SK-N-SH treated with all-trans-retinoic acid at 6 μM for 48 hours (cell line): ENCODE results near the gene PRELID3B.

ENCODE experiments used
- ATAC-seq: fragments of 200-7000 bp; cut with Tn5 transposase; 3 replicates; pipeline ENCODE4 v1.9.1; 2020; ENCODE audit warnings: mild to moderate bottlenecking, moderate library complexity
- ARNTL ChIP-seq: fragments of 450-650 bp; formaldehyde crosslinking; IDR thresholded peaks from 2 replicates; pipeline ENCODE4 v1.5.0; 2020; ENCODE audit warnings: low read depth, mild to moderate bottlenecking, moderate library complexity, borderline replicate concordance
- BACH2 ChIP-seq: fragments of 250-450 bp; sonication (Bioruptor Pico); IDR thresholded peaks from 2 replicates; pipeline ENCODE4 v1.9.0; 2021; ENCODE audit warnings: mild to moderate bottlenecking, borderline replicate concordance
- CSDC2 ChIP-seq: fragments of 250-450 bp; sonication (Bioruptor Pico); IDR thresholded peaks from 2 replicates; pipeline ENCODE4 v1.5.0; 2020; ENCODE audit warnings: mild to moderate bottlenecking, moderate library complexity
- ESRRG ChIP-seq: fragments of 250-450 bp; sonication (Bioruptor Pico); IDR thresholded peaks from 2 replicates; pipeline ENCODE4 v1.6.1; 2021; ENCODE audit warnings: mild to moderate bottlenecking
- GLIS3 ChIP-seq: fragments of 250-450 bp; sonication (Bioruptor Pico); IDR thresholded peaks from 2 replicates; pipeline ENCODE4 v1.5.0; 2020; ENCODE audit warnings: mild to moderate bottlenecking, moderate library complexity
- ISL1 ChIP-seq: fragments of 250-450 bp; sonication (Bioruptor Pico); IDR thresholded peaks from 2 replicates; pipeline ENCODE4 v2.1.2; 2022; ENCODE audit warnings: mild to moderate bottlenecking, moderate library complexity
- OSR1 ChIP-seq: fragments of 250-450 bp; sonication (Bioruptor Pico); IDR thresholded peaks from 2 replicates; pipeline ENCODE4 v1.8.0; 2022; ENCODE audit warnings: moderate library complexity, mild to moderate bottlenecking, inconsistent platforms
- PPARA ChIP-seq: fragments of 250-450 bp; sonication (Bioruptor Pico); IDR thresholded peaks from 2 replicates; pipeline ENCODE4 v1.5.0; 2020; ENCODE audit warnings: mild to moderate bottlenecking, borderline replicate concordance
- RARB ChIP-seq: fragments of 250-450 bp; sonication (Bioruptor Pico); IDR thresholded peaks from 2 replicates; pipeline ENCODE4 v1.8.0; 2021; ENCODE audit warnings: mild to moderate bottlenecking, moderate library complexity
- SNAI2 ChIP-seq: fragments of 250-450 bp; sonication (Bioruptor Pico); IDR thresholded peaks from 2 replicates; pipeline ENCODE4 v1.5.0; 2020; ENCODE audit warnings: mild to moderate bottlenecking, moderate library complexity
- TCF4 ChIP-seq: fragments of 250-450 bp; sonication (Bioruptor Pico); IDR thresholded peaks from 2 replicates; pipeline ENCODE4 v1.8.0; 2021; ENCODE audit warnings: mild to moderate bottlenecking, moderate library complexity, borderline replicate concordance
- TOX ChIP-seq: fragments of 250-450 bp; sonication (Bioruptor Pico); IDR thresholded peaks from 2 replicates; pipeline ENCODE4 v1.8.0; 2021; ENCODE audit warnings: mild to moderate bottlenecking, moderate library complexity, borderline replicate concordance
- ZC3H10 ChIP-seq: fragments of 250-450 bp; sonication (Bioruptor Pico); IDR thresholded peaks from 2 replicates; pipeline ENCODE4 v1.5.1; 2021; ENCODE audit warnings: mild to moderate bottlenecking, moderate library complexity
- ZFP3 ChIP-seq: fragments of 250-450 bp; sonication (Bioruptor Pico); IDR thresholded peaks from 2 replicates; pipeline ENCODE4 v1.5.0; 2020; ENCODE audit warnings: mild to moderate bottlenecking, moderate library complexity
- ZFP30 ChIP-seq: fragments of 450-650 bp; formaldehyde crosslinking; IDR thresholded peaks from 2 replicates; pipeline ENCODE4 v1.5.0; 2022; ENCODE audit warnings: mild to moderate bottlenecking, moderate library complexity
- ZNF565 ChIP-seq: fragments of 450-650 bp; formaldehyde crosslinking; conservative IDR thresholded peaks from 2 replicates; pipeline ENCODE4 v1.5.0; 2020; ENCODE audit warnings: low read depth, mild to moderate bottlenecking, moderate library complexity
- ZNF70 ChIP-seq: fragments of 450-650 bp; formaldehyde crosslinking; IDR thresholded peaks from 2 replicates; pipeline ENCODE4 v1.5.0; 2020; ENCODE audit warnings: mild to moderate bottlenecking, moderate library complexity
- ZNF8 ChIP-seq: fragments of 450-650 bp; formaldehyde crosslinking; IDR thresholded peaks from 2 replicates; pipeline ENCODE4 v1.5.0; 2020; ENCODE audit warnings: mild to moderate bottlenecking, moderate library complexity
- TF ChIP-seq, protein P1 (sequence below): fragments of 250-450 bp; sonication (Bioruptor Pico); IDR thresholded peaks from 2 replicates; pipeline ENCODE4 v1.8.0; 2021; ENCODE audit warnings: low read depth, mild to moderate bottlenecking, moderate library complexity, borderline replicate concordance
- TF ChIP-seq, protein P2 (sequence below): fragments of 250-450 bp; sonication (Bioruptor Pico); IDR thresholded peaks from 2 replicates; pipeline ENCODE4 v1.5.0; 2020; ENCODE audit warnings: mild to moderate bottlenecking, moderate library complexity
- TF ChIP-seq, protein P3 (sequence below): fragments of 250-450 bp; sonication (Bioruptor Pico); IDR thresholded peaks from 2 replicates; pipeline ENCODE4 v1.8.0; 2020; ENCODE audit warnings: mild to moderate bottlenecking, moderate library complexity, borderline replicate concordance
- TF ChIP-seq, protein P4 (sequence below): fragments of 250-450 bp; sonication (Bioruptor Pico); IDR thresholded peaks from 2 replicates; pipeline ENCODE4 v1.5.1; 2020; ENCODE audit warnings: low read depth, mild to moderate bottlenecking, moderate library complexity
- TF ChIP-seq, protein P5 (sequence below): fragments of 250-450 bp; sonication (Bioruptor Pico); IDR thresholded peaks from 2 replicates; pipeline ENCODE4 v1.5.1; 2021; ENCODE audit warnings: mild to moderate bottlenecking, moderate library complexity

The PRELID3B gene

DNA sequence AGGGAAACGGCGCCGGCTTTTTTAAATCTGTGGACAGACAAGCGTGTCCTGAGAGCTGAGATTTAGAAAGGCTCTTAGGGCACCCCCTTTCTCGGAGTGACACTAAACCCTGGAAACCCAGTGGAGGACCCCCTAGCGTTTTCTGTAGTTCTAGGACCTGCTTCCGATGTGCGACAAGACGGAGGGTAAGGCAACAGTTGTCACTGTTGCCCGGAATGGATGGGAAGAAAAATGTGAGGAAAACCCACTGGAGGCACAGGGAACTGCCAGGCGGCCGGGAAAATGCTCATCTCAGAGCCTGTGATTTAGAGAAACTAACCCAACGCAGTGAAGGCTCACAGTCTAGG, 9.9 kb downstream of the PRELID3B start:
- TF ChIP-seq, protein P1, sequence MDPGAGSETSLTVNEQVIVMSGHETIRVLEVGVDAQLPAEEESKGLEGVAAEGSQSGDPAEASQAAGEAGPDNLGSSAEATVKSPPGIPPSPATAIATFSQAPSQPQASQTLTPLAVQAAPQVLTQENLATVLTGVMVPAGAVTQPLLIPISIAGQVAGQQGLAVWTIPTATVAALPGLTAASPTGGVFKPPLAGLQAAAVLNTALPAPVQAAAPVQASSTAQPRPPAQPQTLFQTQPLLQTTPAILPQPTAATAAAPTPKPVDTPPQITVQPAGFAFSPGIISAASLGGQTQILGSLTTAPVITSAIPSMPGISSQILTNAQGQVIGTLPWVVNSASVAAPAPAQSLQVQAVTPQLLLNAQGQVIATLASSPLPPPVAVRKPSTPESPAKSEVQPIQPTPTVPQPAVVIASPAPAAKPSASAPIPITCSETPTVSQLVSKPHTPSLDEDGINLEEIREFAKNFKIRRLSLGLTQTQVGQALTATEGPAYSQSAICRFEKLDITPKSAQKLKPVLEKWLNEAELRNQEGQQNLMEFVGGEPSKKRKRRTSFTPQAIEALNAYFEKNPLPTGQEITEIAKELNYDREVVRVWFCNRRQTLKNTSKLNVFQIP (CRISPR knock-in tag), result no peak
- TF ChIP-seq OSR1 (CRISPR knock-in tag) (no peak), TOX (CRISPR knock-in tag) (no peak), PPARA (CRISPR knock-in tag) (no peak), TCF4 (no peak), ARNTL (CRISPR knock-in tag) (no peak), ISL1 (CRISPR knock-in tag) (no peak), ESRRG (CRISPR knock-in tag) (no peak), BACH2 (CRISPR knock-in tag) (no peak), ZNF8 (CRISPR knock-in tag) (no peak), SNAI2 (CRISPR knock-in tag) (no peak), ZFP3 (no peak), GLIS3 (CRISPR knock-in tag) (no peak), ZC3H10 (CRISPR knock-in tag) (no peak), ZFP30 (CRISPR knock-in tag) (no peak)
- TF ChIP-seq, protein P2, sequence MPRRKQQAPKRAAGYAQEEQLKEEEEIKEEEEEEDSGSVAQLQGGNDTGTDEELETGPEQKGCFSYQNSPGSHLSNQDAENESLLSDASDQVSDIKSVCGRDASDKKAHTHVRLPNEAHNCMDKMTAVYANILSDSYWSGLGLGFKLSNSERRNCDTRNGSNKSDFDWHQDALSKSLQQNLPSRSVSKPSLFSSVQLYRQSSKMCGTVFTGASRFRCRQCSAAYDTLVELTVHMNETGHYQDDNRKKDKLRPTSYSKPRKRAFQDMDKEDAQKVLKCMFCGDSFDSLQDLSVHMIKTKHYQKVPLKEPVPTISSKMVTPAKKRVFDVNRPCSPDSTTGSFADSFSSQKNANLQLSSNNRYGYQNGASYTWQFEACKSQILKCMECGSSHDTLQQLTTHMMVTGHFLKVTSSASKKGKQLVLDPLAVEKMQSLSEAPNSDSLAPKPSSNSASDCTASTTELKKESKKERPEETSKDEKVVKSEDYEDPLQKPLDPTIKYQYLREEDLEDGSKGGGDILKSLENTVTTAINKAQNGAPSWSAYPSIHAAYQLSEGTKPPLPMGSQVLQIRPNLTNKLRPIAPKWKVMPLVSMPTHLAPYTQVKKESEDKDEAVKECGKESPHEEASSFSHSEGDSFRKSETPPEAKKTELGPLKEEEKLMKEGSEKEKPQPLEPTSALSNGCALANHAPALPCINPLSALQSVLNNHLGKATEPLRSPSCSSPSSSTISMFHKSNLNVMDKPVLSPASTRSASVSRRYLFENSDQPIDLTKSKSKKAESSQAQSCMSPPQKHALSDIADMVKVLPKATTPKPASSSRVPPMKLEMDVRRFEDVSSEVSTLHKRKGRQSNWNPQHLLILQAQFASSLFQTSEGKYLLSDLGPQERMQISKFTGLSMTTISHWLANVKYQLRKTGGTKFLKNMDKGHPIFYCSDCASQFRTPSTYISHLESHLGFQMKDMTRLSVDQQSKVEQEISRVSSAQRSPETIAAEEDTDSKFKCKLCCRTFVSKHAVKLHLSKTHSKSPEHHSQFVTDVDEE (CRISPR knock-in tag), result no peak
- TF ChIP-seq, protein P3, sequence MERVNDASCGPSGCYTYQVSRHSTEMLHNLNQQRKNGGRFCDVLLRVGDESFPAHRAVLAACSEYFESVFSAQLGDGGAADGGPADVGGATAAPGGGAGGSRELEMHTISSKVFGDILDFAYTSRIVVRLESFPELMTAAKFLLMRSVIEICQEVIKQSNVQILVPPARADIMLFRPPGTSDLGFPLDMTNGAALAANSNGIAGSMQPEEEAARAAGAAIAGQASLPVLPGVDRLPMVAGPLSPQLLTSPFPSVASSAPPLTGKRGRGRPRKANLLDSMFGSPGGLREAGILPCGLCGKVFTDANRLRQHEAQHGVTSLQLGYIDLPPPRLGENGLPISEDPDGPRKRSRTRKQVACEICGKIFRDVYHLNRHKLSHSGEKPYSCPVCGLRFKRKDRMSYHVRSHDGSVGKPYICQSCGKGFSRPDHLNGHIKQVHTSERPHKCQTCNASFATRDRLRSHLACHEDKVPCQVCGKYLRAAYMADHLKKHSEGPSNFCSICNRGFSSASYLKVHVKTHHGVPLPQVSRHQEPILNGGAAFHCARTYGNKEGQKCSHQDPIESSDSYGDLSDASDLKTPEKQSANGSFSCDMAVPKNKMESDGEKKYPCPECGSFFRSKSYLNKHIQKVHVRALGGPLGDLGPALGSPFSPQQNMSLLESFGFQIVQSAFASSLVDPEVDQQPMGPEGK (CRISPR knock-in tag), result no peak
- TF ChIP-seq, protein P4, sequence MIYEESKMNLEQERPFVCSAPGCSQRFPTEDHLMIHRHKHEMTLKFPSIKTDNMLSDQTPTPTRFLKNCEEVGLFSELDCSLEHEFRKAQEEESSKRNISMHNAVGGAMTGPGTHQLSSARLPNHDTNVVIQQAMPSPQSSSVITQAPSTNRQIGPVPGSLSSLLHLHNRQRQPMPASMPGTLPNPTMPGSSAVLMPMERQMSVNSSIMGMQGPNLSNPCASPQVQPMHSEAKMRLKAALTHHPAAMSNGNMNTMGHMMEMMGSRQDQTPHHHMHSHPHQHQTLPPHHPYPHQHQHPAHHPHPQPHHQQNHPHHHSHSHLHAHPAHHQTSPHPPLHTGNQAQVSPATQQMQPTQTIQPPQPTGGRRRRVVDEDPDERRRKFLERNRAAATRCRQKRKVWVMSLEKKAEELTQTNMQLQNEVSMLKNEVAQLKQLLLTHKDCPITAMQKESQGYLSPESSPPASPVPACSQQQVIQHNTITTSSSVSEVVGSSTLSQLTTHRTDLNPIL (CRISPR knock-in tag), result no peak
- TF ChIP-seq, protein P5, sequence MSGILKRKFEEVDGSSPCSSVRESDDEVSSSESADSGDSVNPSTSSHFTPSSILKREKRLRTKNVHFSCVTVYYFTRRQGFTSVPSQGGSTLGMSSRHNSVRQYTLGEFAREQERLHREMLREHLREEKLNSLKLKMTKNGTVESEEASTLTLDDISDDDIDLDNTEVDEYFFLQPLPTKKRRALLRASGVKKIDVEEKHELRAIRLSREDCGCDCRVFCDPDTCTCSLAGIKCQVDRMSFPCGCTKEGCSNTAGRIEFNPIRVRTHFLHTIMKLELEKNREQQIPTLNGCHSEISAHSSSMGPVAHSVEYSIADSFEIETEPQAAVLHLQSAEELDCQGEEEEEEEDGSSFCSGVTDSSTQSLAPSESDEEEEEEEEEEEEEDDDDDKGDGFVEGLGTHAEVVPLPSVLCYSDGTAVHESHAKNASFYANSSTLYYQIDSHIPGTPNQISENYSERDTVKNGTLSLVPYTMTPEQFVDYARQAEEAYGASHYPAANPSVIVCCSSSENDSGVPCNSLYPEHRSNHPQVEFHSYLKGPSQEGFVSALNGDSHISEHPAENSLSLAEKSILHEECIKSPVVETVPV, result no peak
- TF ChIP-seq, all 23 proteins: peak for 0
- peak; percentile 68 for ATAC-seq

DNA sequence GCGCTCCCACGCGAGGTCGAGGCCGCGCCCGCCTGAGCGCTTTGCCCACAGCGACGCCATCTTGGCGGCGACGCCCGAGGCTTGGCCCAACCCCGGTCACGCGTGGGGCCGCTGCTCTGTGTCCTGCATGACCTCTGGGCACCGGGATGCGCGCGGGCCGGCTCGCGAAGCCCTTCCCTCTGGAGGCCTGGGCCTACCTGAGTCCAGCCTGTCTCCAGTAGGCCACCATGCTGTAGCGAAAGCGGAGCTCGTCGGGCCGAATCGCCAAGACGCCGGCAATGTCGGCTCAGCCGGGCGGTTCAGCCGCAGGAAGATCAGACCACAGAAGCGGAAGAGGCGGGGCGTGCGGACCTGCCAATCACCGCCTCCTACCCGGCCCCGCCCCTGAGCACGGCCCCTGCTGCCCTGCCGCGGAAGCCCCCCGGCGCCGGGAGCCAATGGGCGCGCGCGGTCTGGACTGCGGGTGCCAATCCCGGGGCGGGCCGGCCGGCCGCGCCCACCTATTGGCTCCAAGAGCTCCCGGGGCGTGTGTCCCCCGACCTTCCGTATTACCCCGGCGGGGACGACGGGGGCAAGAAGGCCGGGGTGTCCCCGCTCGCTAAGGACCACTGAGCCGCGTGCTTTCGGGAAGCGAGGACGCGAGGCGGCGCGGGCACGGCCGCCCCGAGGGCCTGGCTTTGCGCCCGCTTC, 10.4 kb downstream of the PRELID3B start, which contains the start of gene ATP5F1E:
ATP5F1E (minus strand) TSS at position 313 of the 690 bp plus-strand sequence; CDS start at position 229, 84 bp downstream.
- peak; percentile 99 for ATAC-seq
- TF ChIP-seq ZNF70 (CRISPR knock-in tag), result no peak
- no peak for TF ChIP-seq ZC3H10 (CRISPR knock-in tag)
- no peak for TF ChIP-seq TOX (CRISPR knock-in tag)
- TF ChIP-seq PPARA (CRISPR knock-in tag), result no peak
- no peak for TF ChIP-seq BACH2 (CRISPR knock-in tag)
- TF ChIP-seq RARB (CRISPR knock-in tag), result no peak
- TF ChIP-seq OSR1 (CRISPR knock-in tag), result no peak
- TF ChIP-seq, protein P1 (CRISPR knock-in tag), result no peak
- TF ChIP-seq ZNF8 (CRISPR knock-in tag), result no peak
- TF ChIP-seq ARNTL (CRISPR knock-in tag), result no peak
- peak; percentile 66; the same call in 1 of the 2 replicates for TF ChIP-seq ZNF565
- no peak for TF ChIP-seq TCF4
- TF ChIP-seq SNAI2 (CRISPR knock-in tag), result peak; percentile 85; the same call in 1 of the 2 replicates
- TF ChIP-seq CSDC2 (CRISPR knock-in tag), result peak; percentile 94
- TF ChIP-seq ZFP30 (CRISPR knock-in tag), result no peak
- 0 out of 2 replicates have a peak, but pooled peaks have one; percentile 59 for TF ChIP-seq GLIS3 (CRISPR knock-in tag)
- TF ChIP-seq, protein P5, result no peak
- 0 out of 2 replicates have a peak, but pooled peaks have one; percentile 38 for TF ChIP-seq ESRRG (CRISPR knock-in tag)
